Transverse colon (tissue), 4 donors: Measurements from ENCODE around the gene CDC42. TPM values are rescaled to one million over a fixed set of nuclear protein-coding genes. Genes with fewer than 3 reads are reported as not detected.

ENCODE experiments used
- DNase-seq: peaks from one replicate; pipeline ENCODE4 v3.0.0-alpha.2; 2019
- H3K27ac ChIP-seq, 4 donors: fragments of 200-600 bp; sonication (generic); 2 replicates each; pipeline ENCODE4 v1.5.1; 2016 to 2018; ENCODE audit warnings: inconsistent platforms in 4 of 4
- H3K27me3 ChIP-seq: fragments of 200-600 bp; sonication (generic); 2 replicates; pipeline ENCODE4 v1.5.1; 2017; ENCODE audit warnings: inconsistent platforms
- H3K36me3 ChIP-seq, 4 donors: fragments of 200-600 bp; sonication (generic); 2 replicates each; pipeline ENCODE4 v1.5.1; 2017 to 2019; ENCODE audit warnings: inconsistent platforms in 4 of 4
- H3K4me1 ChIP-seq, 4 donors: fragments of 200-600 bp; sonication (generic); 2 replicates each; pipeline ENCODE4 v1.5.1; 2017 to 2020; ENCODE audit warnings: inconsistent platforms in 4 of 4
- H3K4me3 ChIP-seq, 4 donors: fragments of 200-600 bp; sonication (generic); 1 replicate in 1 of 4; 2 replicates in 3 of 4; pipeline versions ENCODE4 v1.5.1 to v1.6.1; 2017 to 2019; ENCODE audit warnings: inconsistent platforms in 4 of 4
- H3K9me3 ChIP-seq, 2 donors: fragments of 200-600 bp; sonication (generic); 2 replicates each; pipeline ENCODE4 v1.5.1; 2017 to 2019; ENCODE audit warnings: inconsistent platforms in 2 of 2
- EP300 ChIP-seq: sonication (generic); formaldehyde crosslinking; IDR thresholded peaks from one replicate; pipeline ENCODE4 v1.6.1; 2017; ENCODE audit warnings: antibody characterized with exemption, low read depth
- POLR2A ChIP-seq: fragments of 450-650 bp; IDR thresholded peaks from one replicate; pipeline ENCODE4 v1.6.1; 2016; ENCODE audit warnings: antibody characterized with exemption, mild to moderate bottlenecking, moderate library complexity
- POLR2AphosphoS5 ChIP-seq, 3 donors: sonication (generic); formaldehyde crosslinking; IDR thresholded peaks; one replicate each; pipeline ENCODE4 v1.6.1; 2016; ENCODE audit warnings: antibody characterized with exemption in 3 of 3
- WGBS, 2 donors: methylation state at CpG; one replicate each; pipeline ENCODE4 v1.1.5; 2018; ENCODE audit warnings: low coverage in 1 of 2; 5-methylcytosine and 5-hydroxymethylcytosine counted together
- in situ Hi-C, 4 donors: fragments of 200-750 bp; cut with MboI; loops; one replicate each; pipeline versions ENCODE4 v1.15.0 to v1.15.1; 2017; ENCODE audit warnings: low sequenced_read_pairs in 3 of 4, low pct_ligation_motif_present in 1 of 4, low pct_unique_long_range_greater_than_20kb in 1 of 4
- intact Hi-C: fragments of 100-400 bp; cut with DNase I; formaldehyde crosslinking; loops from one replicate; pipeline ENCODE4 v1.15.1; 2023; ENCODE audit warnings: low total_unique reads
- total RNA-seq, 4 donors: library from RNA; depleted of rRNA; stranded (reverse); fragments of >200 nt; gene quantifications; one replicate each; pipeline ENCODE4 v1.1.0, GENCODE V29; 2016
- TF ChIP-seq, protein P1 (sequence below), 5 experiments: fragments of 200-600 bp in 3 of 5; fragments of 450-650 bp in 2 of 5; sonication (generic) in 3 of 5; IDR thresholded peaks; 1 replicate in 2 of 5; 2 replicates in 3 of 5; pipeline ENCODE4 v1.5.1; 2016 to 2017; ENCODE audit warnings: antibody characterized with exemption in 5 of 5, inconsistent platforms in 3 of 5, mild to moderate bottlenecking in 2 of 5, moderate library complexity in 1 of 5

Gene CDC42
- total RNA-seq, 4 donors from 2014 or later = 140 to 245 (median 174) TPM

DNA sequence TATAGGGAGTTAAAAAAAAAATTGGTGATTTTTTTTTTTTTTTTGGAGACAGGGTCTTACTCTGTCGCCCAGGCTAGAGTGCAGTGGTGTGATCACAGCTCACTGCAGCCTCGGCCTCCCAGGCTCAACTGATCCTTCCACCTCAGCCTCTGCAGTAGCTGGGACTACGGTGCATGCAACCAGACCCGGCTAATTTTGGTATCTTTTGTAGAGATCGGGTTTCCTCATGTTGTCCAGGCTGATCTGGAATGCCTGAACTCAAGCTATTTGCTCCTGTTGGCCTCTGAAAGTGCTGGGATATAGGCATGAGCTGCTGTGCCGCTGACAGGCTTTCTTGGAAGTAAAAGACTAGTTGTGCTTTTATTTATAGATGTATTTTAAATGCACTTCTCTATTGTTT is 3.0 kb downstream of the CDC42 start:
- Histone ChIP-seq H3K9me3 (no peaks in the 10 kb centered on the region), H3K4me3 (peak overlapping the region in 1 of 4 donors; percentile 23), H3K36me3 (no peaks in the 10 kb centered on the region), H3K27ac (peak overlapping the region in 2 of 4 donors; percentile 18 to 20), H3K27me3 (no peaks in the 10 kb centered on the region), H3K4me1 (peaks cover 19 to 68% (median 48%) of the 10 kb centered on the region in 4 donors)
- in situ Hi-C loops (no loop called here), intact Hi-C loops (loop anchor here (10.0 kb wide), 1 partner anchor 59 kb away; no protein-coding TSS in a partner anchor)
- no peak for DNase-seq
- 58 to 78% methylated on average over 1 to 6 of the region's 6 CpGs for WGBS, 2 donors
- TF ChIP-seq POLR2A (no peak), EP300 (no peak), POLR2AphosphoS5 (IDR thresholded peaks at IDR 0.05) (no peak)
- TF ChIP-seq, protein P1, sequence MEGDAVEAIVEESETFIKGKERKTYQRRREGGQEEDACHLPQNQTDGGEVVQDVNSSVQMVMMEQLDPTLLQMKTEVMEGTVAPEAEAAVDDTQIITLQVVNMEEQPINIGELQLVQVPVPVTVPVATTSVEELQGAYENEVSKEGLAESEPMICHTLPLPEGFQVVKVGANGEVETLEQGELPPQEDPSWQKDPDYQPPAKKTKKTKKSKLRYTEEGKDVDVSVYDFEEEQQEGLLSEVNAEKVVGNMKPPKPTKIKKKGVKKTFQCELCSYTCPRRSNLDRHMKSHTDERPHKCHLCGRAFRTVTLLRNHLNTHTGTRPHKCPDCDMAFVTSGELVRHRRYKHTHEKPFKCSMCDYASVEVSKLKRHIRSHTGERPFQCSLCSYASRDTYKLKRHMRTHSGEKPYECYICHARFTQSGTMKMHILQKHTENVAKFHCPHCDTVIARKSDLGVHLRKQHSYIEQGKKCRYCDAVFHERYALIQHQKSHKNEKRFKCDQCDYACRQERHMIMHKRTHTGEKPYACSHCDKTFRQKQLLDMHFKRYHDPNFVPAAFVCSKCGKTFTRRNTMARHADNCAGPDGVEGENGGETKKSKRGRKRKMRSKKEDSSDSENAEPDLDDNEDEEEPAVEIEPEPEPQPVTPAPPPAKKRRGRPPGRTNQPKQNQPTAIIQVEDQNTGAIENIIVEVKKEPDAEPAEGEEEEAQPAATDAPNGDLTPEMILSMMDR (IDR thresholded peaks at IDR 0.05) = no peak

DNA sequence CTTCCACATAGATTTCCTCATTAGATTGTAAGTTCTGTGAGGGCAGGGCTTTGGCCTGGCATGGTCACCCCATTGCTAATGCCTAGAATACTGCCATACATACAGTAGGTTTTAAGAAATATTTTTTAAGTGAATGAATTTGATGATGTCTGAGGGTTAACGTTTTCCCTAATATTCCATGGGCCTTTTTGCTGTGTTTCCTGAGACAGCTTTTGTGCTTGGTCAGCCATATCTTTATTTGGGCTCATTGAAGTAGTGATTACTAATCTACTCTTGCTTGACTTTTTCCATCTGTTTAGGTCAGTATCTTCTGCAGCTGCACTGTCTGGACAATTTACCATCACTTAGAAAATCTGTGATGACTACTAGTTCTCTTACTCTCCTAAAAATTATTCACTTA is 3.5 kb downstream of the CDC42 start:
- in situ Hi-C loops (no loop called here), intact Hi-C loops (loop anchor here (10.0 kb wide), 1 partner anchor 59 kb away; no protein-coding TSS in a partner anchor)
- 31 to 55% methylated on average over 1 of the region's 1 CpG for WGBS, 2 donors

DNA sequence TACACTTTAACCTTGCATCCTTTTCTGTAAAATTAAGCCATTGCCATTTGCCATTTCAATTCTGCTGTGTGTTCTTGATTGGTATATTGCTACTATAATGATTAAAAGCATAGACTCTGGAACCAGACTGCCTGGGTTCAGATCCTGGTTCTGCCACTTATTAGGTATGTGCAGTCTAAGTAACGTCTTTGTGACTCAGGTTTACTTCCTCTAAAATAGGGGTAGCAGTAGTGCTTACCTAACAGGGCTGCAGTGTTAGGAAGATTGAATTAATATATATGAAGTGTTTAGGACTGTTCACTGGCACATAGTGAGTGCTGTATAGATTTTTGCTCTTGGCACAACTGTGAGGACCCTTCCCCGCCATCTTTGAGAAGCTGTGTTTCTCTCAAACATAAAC is 4.4 kb downstream of the CDC42 start:
- intact Hi-C loops (loop anchor here (10.0 kb wide), 1 partner anchor 58 kb away; no protein-coding TSS in a partner anchor), in situ Hi-C loops (no loop called here)
- Histone ChIP-seq H3K9me3 (no peaks in the 10 kb centered on the region), H3K27me3 (no peaks in the 10 kb centered on the region), H3K36me3 (no peaks in the 10 kb centered on the region), H3K27ac (peak overlapping the region in 2 of 4 donors; percentile 10 to 16), H3K4me1 (peaks cover 28 to 82% (median 55%) of the 10 kb centered on the region in 4 donors), H3K4me3 (no peak overlapping the region)
- DNase-seq = no peak
- TF ChIP-seq EP300 (no peak), POLR2AphosphoS5 (IDR thresholded peaks at IDR 0.05) (no peak), POLR2A (no peak)
- TF ChIP-seq, protein P1 (IDR thresholded peaks at IDR 0.05) = no peak
- 56 to 58% methylated on average over 2 of the region's 2 CpGs for WGBS, 2 donors

More for the DNA sequence above, 3.5 kb downstream of the CDC42 start:
- Histone ChIP-seq H3K36me3 (no peaks in the 10 kb centered on the region), H3K4me1 (peaks cover 25 to 73% (median 52%) of the 10 kb centered on the region in 4 donors), H3K4me3 (no peak overlapping the region), H3K9me3 (no peaks in the 10 kb centered on the region), H3K27ac (peak overlapping the region in 2 of 4 donors; percentile 7 to 10), H3K27me3 (no peaks in the 10 kb centered on the region)
- DNase-seq = no peak
- TF ChIP-seq, protein P1 (IDR thresholded peaks at IDR 0.05) = no peak
- TF ChIP-seq POLR2A = no peak
- TF ChIP-seq EP300 = no peak
- no peak for TF ChIP-seq POLR2AphosphoS5 (IDR thresholded peaks at IDR 0.05)

DNA sequence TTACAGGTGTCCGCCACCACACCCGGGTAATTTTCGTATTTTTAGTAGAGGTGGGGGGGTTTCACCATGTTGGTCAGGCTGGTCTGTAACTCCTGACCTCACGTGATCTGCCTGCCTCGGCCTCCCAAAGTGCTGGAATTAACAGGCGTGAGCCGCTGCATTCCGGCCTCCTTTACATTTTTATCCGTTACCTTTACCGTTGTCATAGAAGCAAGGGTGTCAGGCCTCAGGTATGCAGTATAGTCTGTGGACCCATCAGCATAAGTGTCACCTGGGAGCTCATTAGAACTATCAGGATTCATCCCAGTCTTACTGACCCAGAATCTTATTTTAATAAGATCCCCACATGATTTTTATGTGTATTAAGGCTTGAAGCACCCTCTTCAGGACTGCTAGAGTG is 5.4 kb downstream of the CDC42 start:
- H3K27me3 ChIP-seq = no peaks in the 10 kb centered on the region
- no peaks in the 10 kb centered on the region for H3K9me3 ChIP-seq
- peaks cover 33 to 89% (median 58%) of the 10 kb centered on the region in 4 donors for H3K4me1 ChIP-seq
- H3K27ac ChIP-seq = no peak overlapping the region
- intact Hi-C loops = loop anchor here (10.0 kb wide), 1 partner anchor 57 kb away; no protein-coding TSS in a partner anchor
- no peak for TF ChIP-seq POLR2A
- TF ChIP-seq POLR2AphosphoS5 (IDR thresholded peaks at IDR 0.05) = no peak
- DNase-seq = no peak
- H3K4me3 ChIP-seq = no peak overlapping the region
- in situ Hi-C loops = no loop called here
- WGBS, 2 donors = 89% methylated on average over 10 of the region's 10 CpGs; no CpG with 5 or more reads in 1 of the 2 donors
- H3K36me3 ChIP-seq = no peaks in the 10 kb centered on the region
